Smooth muscle cell (in vitro differentiated cells): ENCODE results near the gene SNAP23. TPM values are rescaled to one million over a fixed set of nuclear protein-coding genes. Genes with fewer than 3 reads are reported as not detected.

Experiments
- DNase-seq: peaks from one replicate; lab custom pipeline; 2025; ENCODE audit not compliant: unreplicated experiment; lab: John Stamatoyannopoulos, UW
- H2AFZ ChIP-seq: fragments of 200-600 bp; sonication (generic); 2 replicates; pipeline ENCODE4 v1.6.0; 2016; ENCODE audit warnings: antibody characterized with exemption, low read depth, mild to moderate bottlenecking
- H3F3A ChIP-seq: fragments of 200-600 bp; sonication (generic); 2 replicates; pipeline ENCODE4 v1.6.0; 2017; ENCODE audit warnings: antibody characterized with exemption, low read depth
- H3K27ac ChIP-seq: fragments of 200-600 bp; sonication (generic); 2 replicates; pipeline ENCODE4 v1.5.1; 2016; ENCODE audit warnings: low read depth, mild to moderate bottlenecking
- H3K27me3 ChIP-seq: fragments of 200-600 bp; sonication (generic); 2 replicates; pipeline ENCODE4 v1.6.1; 2016; ENCODE audit warnings: low read depth, mild to moderate bottlenecking
- H3K36me3 ChIP-seq: fragments of 200-600 bp; sonication (generic); 2 replicates; pipeline ENCODE4 v1.5.1; 2016; ENCODE audit warnings: low read depth
- H3K4me1 ChIP-seq: fragments of 200-600 bp; sonication (generic); 2 replicates; pipeline ENCODE4 v1.5.1; 2016; ENCODE audit warnings: low read depth
- H3K4me2 ChIP-seq: fragments of 200-600 bp; sonication (generic); 2 replicates; pipeline ENCODE4 v1.6.0; 2016; ENCODE audit warnings: mild to moderate bottlenecking
- H3K4me3 ChIP-seq: fragments of 200-600 bp; sonication (generic); 2 replicates; pipeline ENCODE4 v1.5.1; 2016; ENCODE audit warnings: mild to moderate bottlenecking
- H3K79me2 ChIP-seq: fragments of 200-600 bp; sonication (generic); 2 replicates; pipeline ENCODE4 v1.6.0; 2016; ENCODE audit warnings: low read depth, mild to moderate bottlenecking
- H3K9ac ChIP-seq: fragments of 200-600 bp; sonication (generic); 2 replicates; pipeline ENCODE4 v1.6.0; 2016; ENCODE audit warnings: low read depth
- H3K9me3 ChIP-seq: fragments of 200-600 bp; sonication (generic); replicated peaks from 2 replicates; pipeline ENCODE4 v1.5.1; 2016; ENCODE audit warnings: low read depth
- H4K20me1 ChIP-seq: fragments of 200-600 bp; sonication (generic); 2 replicates; pipeline ENCODE4 v1.6.0; 2016; ENCODE audit warnings: low read depth
- WGBS: methylation state at CpG from one replicate; pipeline ENCODE4 v1.1.7; 2016; ENCODE audit warnings: low lambda C conversion rate; 5-methylcytosine and 5-hydroxymethylcytosine counted together
- polyA plus RNA-seq: library from polyadenylated mRNA; unstranded; fragments of >200 nt; fragmentation: Nextera tagmentation; extraction: Ambion mirVana; gene quantifications from 2 replicates; pipeline ENCODE4 v1.2.1, GENCODE V29; 2016
- total RNA-seq: library from RNA; depleted of rRNA; stranded (reverse); fragments of >200 nt; gene quantifications from 2 replicates; pipeline ENCODE4 v1.2.3, GENCODE V29; 2014
- TF ChIP-seq, protein P1 (sequence below): fragments of 200-600 bp; sonication (generic); IDR thresholded peaks from 2 replicates; pipeline ENCODE4 v1.5.1; 2017; ENCODE audit warnings: borderline replicate concordance, mild to moderate bottlenecking, antibody characterized with exemption; ENCODE audit not compliant: insufficient read depth, poor library complexity, severe bottlenecking

The SNAP23 gene
- total and polyA plus RNA-seq, 2 experiments from 2014 or later = 73.8 to 78.7 TPM

DNA sequence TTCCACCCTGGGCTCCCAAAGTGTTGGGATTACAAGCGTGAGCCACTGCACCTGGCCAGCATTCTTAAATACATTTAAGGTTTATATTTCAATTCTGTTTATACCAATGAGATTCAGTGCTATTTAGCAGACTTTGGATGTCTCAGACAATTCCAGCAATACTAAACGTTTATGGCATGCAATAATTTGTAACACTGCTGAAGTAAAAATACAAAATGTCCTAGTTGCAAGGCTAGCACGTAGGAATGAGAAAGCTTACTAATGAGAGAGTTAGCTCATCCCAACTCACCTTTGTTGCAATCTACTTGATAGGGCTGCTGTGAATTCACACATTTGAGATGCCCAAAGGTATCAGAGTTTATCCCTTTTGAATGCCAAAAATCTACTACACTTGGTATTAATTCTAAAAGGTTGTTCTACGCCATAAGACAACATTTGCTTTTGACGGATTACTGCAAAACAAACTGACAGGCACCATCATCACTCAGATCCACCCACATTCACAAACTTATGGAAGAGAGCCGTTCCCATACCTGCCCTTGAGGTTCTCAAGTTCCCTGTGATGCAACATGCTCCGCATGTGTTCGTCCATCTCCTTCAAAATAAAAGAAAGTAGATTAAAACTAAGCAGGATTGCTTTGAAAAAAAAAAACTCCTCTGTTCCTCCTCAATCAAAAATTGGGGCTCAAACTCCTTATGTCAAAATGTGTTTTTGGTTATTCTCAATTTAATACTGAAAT is 29.7 kb upstream of the SNAP23 start:
- Histone ChIP-seq H4K20me1 (peaks cover 13% of the 10 kb centered on the region), H3K36me3 (peaks cover 5% of the 10 kb centered on the region), H3K27ac (no peak overlapping the region), H3K9ac (no peak overlapping the region), H3K79me2 (peaks cover 37% of the 10 kb centered on the region), H3K4me1 (no peaks in the 10 kb centered on the region), H2AFZ (no peak overlapping the region), H3F3A (no peaks in the 10 kb centered on the region), H3K4me3 (no peak overlapping the region), H3K27me3 (no peaks in the 10 kb centered on the region), H3K9me3 (no peaks in the 10 kb centered on the region), H3K4me2 (no peak overlapping the region)
- TF ChIP-seq, protein P1, sequence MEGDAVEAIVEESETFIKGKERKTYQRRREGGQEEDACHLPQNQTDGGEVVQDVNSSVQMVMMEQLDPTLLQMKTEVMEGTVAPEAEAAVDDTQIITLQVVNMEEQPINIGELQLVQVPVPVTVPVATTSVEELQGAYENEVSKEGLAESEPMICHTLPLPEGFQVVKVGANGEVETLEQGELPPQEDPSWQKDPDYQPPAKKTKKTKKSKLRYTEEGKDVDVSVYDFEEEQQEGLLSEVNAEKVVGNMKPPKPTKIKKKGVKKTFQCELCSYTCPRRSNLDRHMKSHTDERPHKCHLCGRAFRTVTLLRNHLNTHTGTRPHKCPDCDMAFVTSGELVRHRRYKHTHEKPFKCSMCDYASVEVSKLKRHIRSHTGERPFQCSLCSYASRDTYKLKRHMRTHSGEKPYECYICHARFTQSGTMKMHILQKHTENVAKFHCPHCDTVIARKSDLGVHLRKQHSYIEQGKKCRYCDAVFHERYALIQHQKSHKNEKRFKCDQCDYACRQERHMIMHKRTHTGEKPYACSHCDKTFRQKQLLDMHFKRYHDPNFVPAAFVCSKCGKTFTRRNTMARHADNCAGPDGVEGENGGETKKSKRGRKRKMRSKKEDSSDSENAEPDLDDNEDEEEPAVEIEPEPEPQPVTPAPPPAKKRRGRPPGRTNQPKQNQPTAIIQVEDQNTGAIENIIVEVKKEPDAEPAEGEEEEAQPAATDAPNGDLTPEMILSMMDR = no peak
- DNase-seq = no peak
- WGBS = 95% methylated on average over 8 of the region's 8 CpGs

DNA sequence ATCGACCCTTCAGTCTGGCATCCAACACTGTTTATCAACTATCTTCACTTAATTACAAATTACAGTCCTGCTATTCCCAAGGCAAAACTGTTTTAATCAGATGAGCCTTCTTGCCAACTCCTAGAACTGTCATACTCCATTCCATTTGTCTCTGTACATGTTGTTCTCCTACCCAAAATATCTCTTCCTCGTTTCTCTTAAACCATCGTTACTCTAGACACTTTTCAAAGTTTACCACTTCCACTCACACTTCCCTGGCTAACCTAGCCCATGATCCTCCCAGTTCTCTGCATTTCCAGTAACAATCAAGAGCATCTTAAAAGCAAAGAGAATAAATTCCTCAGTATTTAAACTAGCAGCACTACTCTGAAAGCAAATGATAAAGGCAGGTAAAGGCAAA is 24.4 kb upstream of the SNAP23 start:
- no peak overlapping the region for H3K4me2 ChIP-seq
- 96% methylated on average over 3 of the region's 3 CpGs for WGBS
- H3K27me3 ChIP-seq = no peaks in the 10 kb centered on the region
- no peak overlapping the region for H2AFZ ChIP-seq
- no peaks in the 10 kb centered on the region for H3K9me3 ChIP-seq
- no peaks in the 10 kb centered on the region for H3K36me3 ChIP-seq
- H3K27ac ChIP-seq = no peak overlapping the region
- TF ChIP-seq, protein P1 = no peak
- H4K20me1 ChIP-seq = peaks cover 54% of the 10 kb centered on the region
- H3K79me2 ChIP-seq = peaks cover 43% of the 10 kb centered on the region
- H3K4me1 ChIP-seq = no peaks in the 10 kb centered on the region
- no peaks in the 10 kb centered on the region for H3F3A ChIP-seq
- H3K4me3 ChIP-seq = no peak overlapping the region
- no peak overlapping the region for H3K9ac ChIP-seq
- DNase-seq = no peak

- Histone ChIP-seq H3K79me2 (peaks cover 51% of the 10 kb centered on the region), H3K4me2 (no peak overlapping the region), H3K4me1 (no peaks in the 10 kb centered on the region), H2AFZ (no peak overlapping the region), H3F3A (no peaks in the 10 kb centered on the region), H3K27me3 (no peaks in the 10 kb centered on the region), H3K4me3 (no peak overlapping the region), H4K20me1 (peaks cover 78% of the 10 kb centered on the region), H3K9ac (no peak overlapping the region), H3K27ac (no peak overlapping the region), H3K36me3 (no peaks in the 10 kb centered on the region), H3K9me3 (no peaks in the 10 kb centered on the region)
- 92% methylated on average over 2 of the region's 2 CpGs for WGBS
- no peak for DNase-seq
- TF ChIP-seq, protein P1 = no peak
Observed at GRCh38 chr15:42474827-42475226, 20.6 kb upstream of the SNAP23 start.

DNA sequence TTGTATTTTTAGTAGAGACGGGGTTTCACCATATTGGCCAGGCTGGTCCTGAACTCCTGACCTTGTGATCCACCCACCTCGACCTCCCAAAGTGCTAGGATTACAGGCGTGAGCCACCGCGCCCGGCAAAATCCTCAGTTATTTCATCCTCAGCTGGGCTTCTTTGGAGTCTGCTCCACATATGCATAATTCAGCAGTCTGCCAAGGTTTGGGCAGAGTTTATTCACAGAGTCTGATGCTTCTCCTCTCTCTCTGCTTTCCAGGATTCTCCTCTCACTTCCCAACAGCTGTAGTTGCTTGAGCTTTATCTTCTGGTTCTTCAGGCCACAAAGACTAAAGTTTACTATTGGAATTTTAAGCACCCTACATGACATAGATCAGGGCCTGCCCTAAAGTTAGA is 12.7 kb upstream of the SNAP23 start:
- Histone ChIP-seq H3K27ac (no peak overlapping the region), H3K4me1 (no peaks in the 10 kb centered on the region), H3K4me2 (no peak overlapping the region), H4K20me1 (peaks cover 53% of the 10 kb centered on the region), H3F3A (no peaks in the 10 kb centered on the region), H3K9ac (no peak overlapping the region), H3K27me3 (no peaks in the 10 kb centered on the region), H3K36me3 (no peaks in the 10 kb centered on the region), H3K9me3 (no peaks in the 10 kb centered on the region), H3K79me2 (peaks cover 78% of the 10 kb centered on the region), H2AFZ (no peak overlapping the region), H3K4me3 (no peak overlapping the region)
- TF ChIP-seq, protein P1 = no peak
- DNase-seq = no peak
- 97% methylated on average over 6 of the region's 6 CpGs for WGBS
